ENCODE data around the gene FER.

GRCh38 chr5:108727236-108727650, 20.5 kb upstream of the FER start:
- TF ChIP-seq, protein P1, sequence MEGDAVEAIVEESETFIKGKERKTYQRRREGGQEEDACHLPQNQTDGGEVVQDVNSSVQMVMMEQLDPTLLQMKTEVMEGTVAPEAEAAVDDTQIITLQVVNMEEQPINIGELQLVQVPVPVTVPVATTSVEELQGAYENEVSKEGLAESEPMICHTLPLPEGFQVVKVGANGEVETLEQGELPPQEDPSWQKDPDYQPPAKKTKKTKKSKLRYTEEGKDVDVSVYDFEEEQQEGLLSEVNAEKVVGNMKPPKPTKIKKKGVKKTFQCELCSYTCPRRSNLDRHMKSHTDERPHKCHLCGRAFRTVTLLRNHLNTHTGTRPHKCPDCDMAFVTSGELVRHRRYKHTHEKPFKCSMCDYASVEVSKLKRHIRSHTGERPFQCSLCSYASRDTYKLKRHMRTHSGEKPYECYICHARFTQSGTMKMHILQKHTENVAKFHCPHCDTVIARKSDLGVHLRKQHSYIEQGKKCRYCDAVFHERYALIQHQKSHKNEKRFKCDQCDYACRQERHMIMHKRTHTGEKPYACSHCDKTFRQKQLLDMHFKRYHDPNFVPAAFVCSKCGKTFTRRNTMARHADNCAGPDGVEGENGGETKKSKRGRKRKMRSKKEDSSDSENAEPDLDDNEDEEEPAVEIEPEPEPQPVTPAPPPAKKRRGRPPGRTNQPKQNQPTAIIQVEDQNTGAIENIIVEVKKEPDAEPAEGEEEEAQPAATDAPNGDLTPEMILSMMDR (IDR thresholded peaks at IDR 0.05; ENCODE audit: poor library complexity, severe bottlenecking), result no peak
- TF ChIP-seq TAF1 (IDR thresholded peaks at IDR 0.05; ENCODE audit: low read depth) (no peak), REST (IDR thresholded peaks at IDR 0.05; ENCODE audit: borderline replicate concordance) (no peak), POLR2AphosphoS5 (IDR thresholded peaks at IDR 0.05) (no peak)
